ENCODE results near the gene SFMBT1.
A peak's percentile ranks its signal among the peaks of the same experiment; 100 is the strongest.

SFMBT1 gene

GRCh38 chr3:52879090-52879489 is 166.8 kb downstream of the SFMBT1 start:
- DNase-seq = no peak

GRCh38 chr3:52877085-52877484 is 168.8 kb downstream of the SFMBT1 start:
- no peak for DNase-seq

GRCh38 chr3:52874864-52875587 is 170.8 kb downstream of the SFMBT1 start:
- DNase-seq = no peak

- no peak for DNase-seq
Measured at GRCh38 chr3:52874160-52874701, 171.6 kb downstream of the SFMBT1 start.

- no peak for DNase-seq
Measured at GRCh38 chr3:52873433-52874159, 172.3 kb downstream of the SFMBT1 start.

- DNase-seq = no peak
Measured at GRCh38 chr3:52872245-52872644, 173.6 kb downstream of the SFMBT1 start.

- DNase-seq = no peak
Measured at GRCh38 chr3:52871761-52872160, 174.1 kb downstream of the SFMBT1 start.

GRCh38 chr3:52870471-52870870 is 175.4 kb downstream of the SFMBT1 start:
- no peak for DNase-seq

GRCh38 chr3:52866427-52866826 is 179.4 kb downstream of the SFMBT1 start:
- DNase-seq = no peak

- no peak for DNase-seq
Measured at GRCh38 chr3:52865994-52866393, 179.9 kb downstream of the SFMBT1 start.

- no peak for DNase-seq
Measured at GRCh38 chr3:52860424-52860768, 185.5 kb downstream of the SFMBT1 start.

GRCh38 chr3:52859686-52860423 is 186.0 kb downstream of the SFMBT1 start:
- DNase-seq = peak; percentile 50

GRCh38 chr3:52857864-52858263 is 188.0 kb downstream of the SFMBT1 start:
- DNase-seq = no peak

- no peak for DNase-seq
Measured at GRCh38 chr3:52857133-52857532, 188.7 kb downstream of the SFMBT1 start.

GRCh38 chr3:52856666-52857065 is 189.2 kb downstream of the SFMBT1 start:
- no peak for DNase-seq

GRCh38 chr3:52854013-52854412 is 191.9 kb downstream of the SFMBT1 start:
- DNase-seq = no peak
